PFSK-1 (cell line): ENCODE measurements around the gene FOCAD.

Experiments used
- FOXP2 ChIP-seq: optimal IDR thresholded peaks from 2 replicates; pipeline ENCODE3; 2011; ENCODE audit warnings: borderline replicate concordance, control low read depth, inconsistent platforms; ENCODE audit not compliant: insufficient read depth; ENCODE audit errors: extremely low read length, extremely low read depth
- POLR2AphosphoS5 ChIP-seq: IDR thresholded peaks from 2 replicates; pipeline ENCODE4 v1.6.1; 2012; ENCODE audit warnings: low read depth, mild to moderate bottlenecking, control low read depth, low read length, moderate library complexity
- SIN3A ChIP-seq: IDR thresholded peaks from 2 replicates; pipeline ENCODE4 v1.6.1; 2012; ENCODE audit warnings: mild to moderate bottlenecking, low read length, moderate library complexity, borderline replicate concordance; ENCODE audit not compliant: insufficient read depth
- TAF1 ChIP-seq: IDR thresholded peaks from 2 replicates; pipeline ENCODE4 v1.6.1; 2012; ENCODE audit warnings: low read length, control low read depth, borderline replicate concordance; ENCODE audit not compliant: insufficient read depth
- TF ChIP-seq, protein P1 (sequence below), 2 experiments: IDR thresholded peaks; 2 replicates each; pipeline versions ENCODE4 v1.6.1 to v1.8.0; 2011 to 2012; ENCODE audit warnings: low read depth in 2 of 2, low read length in 2 of 2, control low read depth in 1 of 2, inconsistent platforms in 1 of 2, mild to moderate bottlenecking in 1 of 2, moderate library complexity in 1 of 2; ENCODE audit not compliant: insufficient read depth in 1 of 2

DNA sequence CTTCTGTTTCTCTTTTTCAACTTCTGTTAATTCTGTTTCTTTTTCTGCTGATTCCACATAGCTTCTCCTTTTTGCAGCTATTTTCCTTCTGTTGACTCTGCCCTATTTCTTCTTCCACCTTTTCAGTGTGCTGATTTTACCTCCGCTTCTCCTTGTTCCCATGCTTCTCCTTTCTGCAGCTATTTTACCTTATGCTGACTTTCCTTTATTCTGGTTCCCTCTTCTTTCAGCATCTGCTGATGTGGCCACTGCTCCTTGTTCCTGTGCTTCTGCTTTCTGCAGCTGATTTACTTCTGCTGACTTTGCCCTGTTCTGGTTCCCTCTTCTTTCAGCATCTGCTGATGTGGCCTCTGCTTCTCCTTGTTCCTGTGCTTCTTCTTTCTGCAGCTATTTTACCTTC is 288.6 kb downstream of the FOCAD start:
- TF ChIP-seq TAF1, result no peak
- no peak for TF ChIP-seq POLR2AphosphoS5
- TF ChIP-seq SIN3A, result no peak
- TF ChIP-seq, protein P1, sequence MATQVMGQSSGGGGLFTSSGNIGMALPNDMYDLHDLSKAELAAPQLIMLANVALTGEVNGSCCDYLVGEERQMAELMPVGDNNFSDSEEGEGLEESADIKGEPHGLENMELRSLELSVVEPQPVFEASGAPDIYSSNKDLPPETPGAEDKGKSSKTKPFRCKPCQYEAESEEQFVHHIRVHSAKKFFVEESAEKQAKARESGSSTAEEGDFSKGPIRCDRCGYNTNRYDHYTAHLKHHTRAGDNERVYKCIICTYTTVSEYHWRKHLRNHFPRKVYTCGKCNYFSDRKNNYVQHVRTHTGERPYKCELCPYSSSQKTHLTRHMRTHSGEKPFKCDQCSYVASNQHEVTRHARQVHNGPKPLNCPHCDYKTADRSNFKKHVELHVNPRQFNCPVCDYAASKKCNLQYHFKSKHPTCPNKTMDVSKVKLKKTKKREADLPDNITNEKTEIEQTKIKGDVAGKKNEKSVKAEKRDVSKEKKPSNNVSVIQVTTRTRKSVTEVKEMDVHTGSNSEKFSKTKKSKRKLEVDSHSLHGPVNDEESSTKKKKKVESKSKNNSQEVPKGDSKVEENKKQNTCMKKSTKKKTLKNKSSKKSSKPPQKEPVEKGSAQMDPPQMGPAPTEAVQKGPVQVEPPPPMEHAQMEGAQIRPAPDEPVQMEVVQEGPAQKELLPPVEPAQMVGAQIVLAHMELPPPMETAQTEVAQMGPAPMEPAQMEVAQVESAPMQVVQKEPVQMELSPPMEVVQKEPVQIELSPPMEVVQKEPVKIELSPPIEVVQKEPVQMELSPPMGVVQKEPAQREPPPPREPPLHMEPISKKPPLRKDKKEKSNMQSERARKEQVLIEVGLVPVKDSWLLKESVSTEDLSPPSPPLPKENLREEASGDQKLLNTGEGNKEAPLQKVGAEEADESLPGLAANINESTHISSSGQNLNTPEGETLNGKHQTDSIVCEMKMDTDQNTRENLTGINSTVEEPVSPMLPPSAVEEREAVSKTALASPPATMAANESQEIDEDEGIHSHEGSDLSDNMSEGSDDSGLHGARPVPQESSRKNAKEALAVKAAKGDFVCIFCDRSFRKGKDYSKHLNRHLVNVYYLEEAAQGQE (IDR thresholded peaks at IDR 0.05; ENCODE audit: insufficient read depth in 1 of 2, low read depth in 2 of 2, low read length in 2 of 2), result no peak
- TF ChIP-seq FOXP2, result no peak
